ENCODE data around the gene RPH3AL. TPM values are rescaled to one million over a fixed set of nuclear protein-coding genes. Genes with fewer than 3 reads are reported as not detected.
"Not testable (repeated sequence)": the region's sequence is repeated elsewhere in the genome, so short reads cannot be mapped to it uniquely, and the experiment has no call there.

Gene RPH3AL
- total RNA-seq, 1 donor from 2014 or later, result 26.7 TPM

GRCh38 chr17:260944-261343 lies 91.7 kb downstream of the RPH3AL start:
- no peak for DNase-seq (ENCODE audit: low spot score)

GRCh38 chr17:260031-260791 lies 92.4 kb downstream of the RPH3AL start:
- no peak for DNase-seq (ENCODE audit: low spot score)

- DNase-seq (ENCODE audit: low spot score), result no peak
These were observed 93.1 kb downstream of the RPH3AL start for GRCh38 chr17:259341-259976.

- DNase-seq (ENCODE audit: low spot score), result no peak
These were observed 93.7 kb downstream of the RPH3AL start for GRCh38 chr17:258906-259305.

- DNase-seq (ENCODE audit: low spot score), result no peak
These were observed 94.4 kb downstream of the RPH3AL start for GRCh38 chr17:258045-258734.

- no peak for DNase-seq (ENCODE audit: low spot score)
These were observed 99.3 kb downstream of the RPH3AL start for GRCh38 chr17:253091-253846.

GRCh38 chr17:252456-252855 lies 100.2 kb downstream of the RPH3AL start:
- no peak for DNase-seq (ENCODE audit: low spot score)

- no peak for DNase-seq (ENCODE audit: low spot score)
These were observed 101.1 kb downstream of the RPH3AL start for GRCh38 chr17:251531-251930.

GRCh38 chr17:250487-251300 lies 101.9 kb downstream of the RPH3AL start:
- no peak for DNase-seq (ENCODE audit: low spot score)

- no peak for DNase-seq (ENCODE audit: low spot score)
These were observed 103.2 kb downstream of the RPH3AL start for GRCh38 chr17:249236-249993.

GRCh38 chr17:248337-249235 lies 104.0 kb downstream of the RPH3AL start:
- no peak for DNase-seq (ENCODE audit: low spot score)

- DNase-seq (ENCODE audit: low spot score), result peak; percentile 32
These were observed 104.8 kb downstream of the RPH3AL start for GRCh38 chr17:247767-248166.

- no peak for DNase-seq (ENCODE audit: low spot score)
These were observed 105.7 kb downstream of the RPH3AL start for GRCh38 chr17:246851-247421.

GRCh38 chr17:246226-246625 lies 106.4 kb downstream of the RPH3AL start:
- DNase-seq (ENCODE audit: low spot score), result no peak

- no peak for DNase-seq (ENCODE audit: low spot score)
These were observed 107.0 kb downstream of the RPH3AL start for GRCh38 chr17:245611-246010.

GRCh38 chr17:245020-245419 lies 107.6 kb downstream of the RPH3AL start:
- DNase-seq (ENCODE audit: low spot score), result no peak

- DNase-seq (ENCODE audit: low spot score), result not testable (repeated sequence)
These were observed 108.7 kb downstream of the RPH3AL start for GRCh38 chr17:243924-244323.

GRCh38 chr17:238964-239259 lies 113.7 kb downstream of the RPH3AL start:
- DNase-seq (ENCODE audit: low spot score), result no peak
